HG03039 (cell line): ENCODE data around the gene SATL1.
A peak's percentile ranks its signal among the peaks of the same experiment; 100 is the strongest.
"Not testable (repeated sequence)": the region's sequence is repeated elsewhere in the genome, so short reads cannot be mapped to it uniquely, and the experiment has no call there.

Experiments used
- ATAC-seq: cut with Tn5 transposase; IDR thresholded peaks from one replicate; pipeline ENCODE4 v1.9.1; 2021; ENCODE audit warnings: mild to moderate bottlenecking, moderate library complexity; ENCODE audit not compliant: unreplicated experiment

Gene SATL1

DNA sequence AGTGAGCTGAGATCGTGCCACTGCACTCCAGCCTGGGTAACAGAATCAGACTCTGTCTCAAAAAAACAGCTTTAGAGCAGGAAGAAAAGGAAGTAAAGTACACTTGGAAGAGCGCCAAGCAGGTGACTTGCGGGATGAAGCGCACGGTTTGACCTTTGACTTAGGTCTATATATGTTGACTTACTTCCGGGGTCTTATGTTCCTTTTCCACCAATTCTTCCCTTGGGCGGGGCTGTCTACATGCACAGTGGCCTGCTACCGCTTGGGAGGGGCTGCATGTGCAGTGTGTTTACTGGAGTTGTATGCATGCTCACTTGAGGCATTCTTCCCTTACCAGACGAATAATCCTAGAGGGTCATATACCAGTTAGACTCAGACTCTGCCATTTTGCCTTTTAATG, 131.3 kb downstream of the SATL1 start:
- no peak for ATAC-seq

DNA sequence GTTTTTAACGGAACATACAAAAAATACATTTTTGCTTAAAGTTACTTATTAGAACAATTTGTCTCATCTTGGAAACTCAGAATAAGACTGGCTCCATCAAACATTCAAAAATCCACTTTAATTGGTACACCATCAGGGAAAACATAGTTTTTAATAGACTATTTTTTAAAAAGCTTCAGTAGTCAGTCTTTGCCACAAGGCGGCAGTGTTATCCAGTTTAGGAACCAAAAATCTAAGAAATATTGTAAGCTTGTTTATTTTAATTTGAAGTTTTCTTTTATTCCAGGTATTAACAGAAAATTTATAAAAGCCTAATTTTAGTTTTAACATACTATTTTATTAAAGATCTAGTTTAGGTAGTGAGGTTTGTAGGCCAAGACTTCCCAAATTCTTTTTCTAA, 132.2 kb downstream of the SATL1 start:
- ATAC-seq: no peak

DNA sequence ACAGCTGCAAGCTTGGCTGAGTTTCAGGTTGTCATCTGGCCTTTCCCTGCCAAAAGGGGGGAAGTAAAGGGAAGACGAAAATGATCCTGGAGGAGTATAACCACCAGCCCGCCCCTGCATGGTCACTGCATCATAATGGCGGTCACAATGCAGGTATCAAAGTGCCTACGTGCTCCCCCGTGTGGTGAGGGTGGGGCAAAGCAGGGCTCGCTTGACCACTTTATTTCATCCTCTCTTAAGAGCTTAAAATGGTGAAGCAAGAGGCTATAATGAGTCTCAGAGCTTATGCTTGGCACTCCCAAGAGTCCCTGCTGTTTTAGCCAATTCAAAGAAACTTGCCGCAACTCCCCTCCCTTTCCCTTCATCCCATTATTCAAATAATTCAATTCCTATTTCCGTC, 134.3 kb downstream of the SATL1 start:
- no peak for ATAC-seq

- ATAC-seq: no peak
Observed at GRCh38 chrX:85108165-85108564, 135.4 kb downstream of the SATL1 start.

- ATAC-seq: no peak
Observed at GRCh38 chrX:85107407-85107806, 136.2 kb downstream of the SATL1 start.

DNA sequence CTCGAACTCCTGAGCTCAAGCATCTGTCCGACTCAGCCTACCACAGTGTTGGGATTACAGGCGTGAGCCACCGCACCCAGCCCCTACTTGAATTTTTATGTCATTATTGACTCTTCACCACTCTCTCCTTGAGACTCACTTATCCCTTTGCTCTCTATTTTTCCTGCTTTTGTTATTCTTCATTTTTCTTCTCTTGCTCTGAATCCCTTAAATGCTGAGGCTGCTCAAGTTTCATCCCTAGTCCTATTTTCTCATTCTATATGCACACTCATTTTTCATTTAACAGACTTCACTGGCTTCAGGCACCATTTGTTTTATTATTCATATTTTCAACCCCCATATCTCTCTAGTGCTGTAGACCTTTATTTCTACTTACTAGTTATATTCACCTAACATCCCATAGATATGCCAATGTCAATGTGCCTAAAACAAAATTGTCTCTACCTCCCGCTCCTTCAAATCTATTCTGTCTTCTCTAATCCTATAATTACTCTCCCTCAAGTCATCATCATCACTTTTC, 154.2 kb downstream of the SATL1 start:
- ATAC-seq: no peak

GRCh38 chrX:85084770-85085393, 158.7 kb downstream of the SATL1 start:
- peak; percentile 67 for ATAC-seq

DNA sequence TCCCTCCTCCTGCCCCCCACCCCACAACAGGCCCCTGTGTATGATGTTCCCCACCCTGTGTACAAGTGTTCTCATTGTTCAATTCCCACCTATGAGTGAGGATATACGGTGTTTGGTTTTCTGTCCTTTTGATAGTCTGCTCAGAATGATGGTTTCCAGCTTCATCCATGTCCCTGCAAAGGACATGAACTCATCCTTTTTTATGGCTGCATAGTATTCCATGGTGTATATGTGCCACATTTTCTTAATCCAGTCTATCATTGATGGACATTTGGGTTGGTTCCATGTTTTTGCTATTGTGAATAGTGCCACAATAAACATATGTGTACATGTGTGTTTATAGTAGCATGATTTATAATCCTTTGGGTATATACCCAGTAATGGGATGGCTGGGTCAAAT, 166.3 kb downstream of the SATL1 start:
- not testable (repeated sequence) for ATAC-seq

DNA sequence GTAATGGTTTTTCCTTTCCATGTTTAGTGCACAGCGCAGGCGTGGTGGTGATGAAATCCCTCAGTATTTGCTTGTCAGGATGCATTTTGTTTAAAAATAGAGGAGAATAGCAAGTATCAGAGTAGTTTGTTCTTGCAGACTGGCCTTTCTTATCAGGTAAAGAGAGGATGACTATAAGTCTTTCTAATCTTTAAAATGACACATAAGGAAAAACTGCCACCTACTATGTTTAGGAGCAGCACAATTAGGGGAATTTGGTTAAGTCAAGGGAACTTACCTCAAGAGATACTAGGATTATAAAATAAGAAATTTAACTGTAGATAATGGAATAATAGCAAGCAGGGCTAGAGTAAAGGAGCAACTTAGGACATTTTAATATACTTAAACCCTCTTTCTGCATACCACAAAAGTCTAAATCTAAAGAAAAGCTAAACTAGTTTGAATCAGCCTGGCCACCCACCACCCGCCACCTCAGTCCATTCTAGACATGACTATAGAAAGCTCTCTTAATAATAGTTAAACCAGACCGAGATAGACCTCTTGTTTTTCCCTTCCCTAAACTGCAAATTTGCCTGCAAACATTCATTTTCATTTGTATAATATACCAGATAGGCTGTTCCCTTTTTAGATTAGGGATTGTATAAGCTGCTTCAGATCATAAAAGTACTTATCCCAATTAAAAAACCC, 177.9 kb downstream of the SATL1 start:
- peak; percentile 80 for ATAC-seq

DNA sequence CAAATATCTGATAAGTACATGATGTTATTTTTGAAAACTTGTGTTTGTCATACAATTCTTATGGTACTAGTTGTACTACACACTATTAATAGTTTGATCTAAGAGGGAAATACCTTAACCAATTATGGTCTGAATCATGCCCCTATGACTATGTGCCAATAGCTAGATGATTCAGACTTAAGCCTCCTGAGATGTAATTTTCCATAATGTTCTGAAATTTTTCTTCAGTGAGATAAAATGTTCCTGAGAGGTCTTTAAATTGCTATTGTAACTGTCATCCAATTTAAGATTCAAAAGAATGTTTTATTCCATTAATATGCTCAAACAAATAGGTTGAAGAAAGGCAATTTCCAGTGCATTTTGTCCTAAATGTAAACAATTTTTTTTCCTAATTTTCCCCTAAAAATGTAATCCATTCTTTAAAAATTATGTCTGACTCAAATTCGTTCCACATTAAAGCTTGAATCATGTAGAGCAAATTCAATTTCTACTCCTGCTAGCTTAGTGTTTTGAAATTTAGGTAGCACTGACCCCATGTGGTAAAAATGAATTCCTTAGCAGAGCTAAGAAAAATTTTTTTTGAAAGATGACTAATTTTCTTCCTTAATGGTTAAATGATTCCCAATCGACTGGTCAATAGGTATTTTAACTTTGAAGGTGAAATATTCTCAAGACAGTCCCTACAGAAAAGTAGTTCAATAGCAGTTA, 190.8 kb downstream of the SATL1 start:
- ATAC-seq: no peak

GRCh38 chrX:85052205-85052604, 191.4 kb downstream of the SATL1 start:
- no peak for ATAC-seq

- no peak for ATAC-seq
Observed at GRCh38 chrX:85051627-85052026, 192.0 kb downstream of the SATL1 start.
